HepG2 (cell line): ENCODE results near the gene CTNND1. TPM values are rescaled to one million over a fixed set of nuclear protein-coding genes. Genes with fewer than 3 reads are reported as not detected.

Source experiments
- AHR ChIP-seq: IDR thresholded peaks from 2 replicates; pipeline ENCODE4 v1.6.1; 2018; ENCODE audit warnings: missing genetic modification reagents, missing compliant biosample characterization
- ELF3 ChIP-seq: IDR thresholded peaks from 2 replicates; pipeline ENCODE4 v1.6.1; 2016; ENCODE audit warnings: missing genetic modification reagents, missing compliant biosample characterization
- FOXK2 ChIP-seq: fragments of 450-650 bp; IDR thresholded peaks from 2 replicates; pipeline ENCODE4 v1.6.1; 2016
- HNRNPUL1 ChIP-seq: fragments of 200-400 bp; formaldehyde crosslinking; IDR thresholded peaks from 2 replicates; pipeline ENCODE4 v1.6.1; 2017; ENCODE audit warnings: low read depth, mild to moderate bottlenecking, low read length, moderate library complexity
- HOXA7 ChIP-seq: sonication (generic); formaldehyde crosslinking; IDR thresholded peaks from 2 replicates; pipeline ENCODE4 v1.8.1; 2022; ENCODE audit warnings: mild to moderate bottlenecking, missing genetic modification reagents, moderate library complexity
- LRRFIP1 ChIP-seq: sonication (generic); formaldehyde crosslinking; conservative IDR thresholded peaks from 2 replicates; pipeline ENCODE4 v1.4.0; 2020; ENCODE audit warnings: missing genetic modification reagents
- MTERF4 ChIP-seq: sonication (generic); formaldehyde crosslinking; IDR thresholded peaks from 2 replicates; pipeline ENCODE4 v1.8.0; 2023; ENCODE audit warnings: mild to moderate bottlenecking, missing genetic modification reagents
- MTF2 ChIP-seq: sonication (generic); formaldehyde crosslinking; IDR thresholded peaks from 2 replicates; pipeline ENCODE4 v1.5.0; 2020; ENCODE audit warnings: missing genetic modification reagents, borderline replicate concordance
- PRDM10 ChIP-seq: sonication (generic); formaldehyde crosslinking; IDR thresholded peaks from 2 replicates; pipeline ENCODE4 v1.4.0; 2020; ENCODE audit warnings: low read depth, missing genetic modification reagents
- ZC3H4 ChIP-seq: sonication (generic); formaldehyde crosslinking; IDR thresholded peaks from 2 replicates; pipeline ENCODE4 v1.4.0; 2020; ENCODE audit warnings: missing genetic modification reagents, borderline replicate concordance
- ZNF276 ChIP-seq: sonication (generic); formaldehyde crosslinking; IDR thresholded peaks from 2 replicates; pipeline ENCODE4 v1.4.0; 2020; ENCODE audit warnings: mild to moderate bottlenecking, low read depth, missing genetic modification reagents
- ZNF616 ChIP-seq: sonication (generic); formaldehyde crosslinking; IDR thresholded peaks from 2 replicates; pipeline ENCODE4 v1.5.0; 2020; ENCODE audit warnings: low read depth, mild to moderate bottlenecking, missing genetic modification reagents
- ZNF652 ChIP-seq: IDR thresholded peaks from 2 replicates; pipeline ENCODE4 v1.6.1; 2016; ENCODE audit warnings: low read depth, borderline replicate concordance
- ZNF761 ChIP-seq: sonication (generic); formaldehyde crosslinking; conservative IDR thresholded peaks from 2 replicates; pipeline ENCODE4 v1.4.0; 2020; ENCODE audit warnings: mild to moderate bottlenecking, missing genetic modification reagents
- ZSCAN12 ChIP-seq: sonication (generic); formaldehyde crosslinking; IDR thresholded peaks from 2 replicates; pipeline ENCODE4 v1.9.0; 2021; ENCODE audit warnings: mild to moderate bottlenecking, missing genetic modification reagents
- ZSCAN31 ChIP-seq: sonication (generic); formaldehyde crosslinking; IDR thresholded peaks from 2 replicates; pipeline ENCODE4 v1.5.0; 2020; ENCODE audit warnings: low read depth, mild to moderate bottlenecking, missing genetic modification reagents
- polyA plus RNA-seq, 8 experiments: library from polyadenylated mRNA; depleted of rRNA in 3 of 8; stranded (reverse) in 7 of 8; unstranded in 1 of 8; fragments of >200 nt; fragmentation: Illumina TruSeq in 4 of 8; extraction: Trizol in 4 of 8; gene quantifications; 2 replicates each; pipeline versions ENCODE4 v1.2.1 to v1.2.3, GENCODE V29; 2011 to 2016; ENCODE audit warnings: low read depth in 4 of 8, missing spikeins in 1 of 8, mixed read lengths in 1 of 8; ENCODE audit not compliant: insufficient read depth in 1 of 8
- total RNA-seq, 5 experiments: library from RNA; depleted of rRNA; stranded (reverse); fragments of >200 nt; fragmentation: Illumina TruSeq; extraction: Trizol; gene quantifications; 2 replicates each; pipeline ENCODE4 v1.2.3, GENCODE V29; 2016; ENCODE audit warnings: low read depth in 1 of 5
- TF ChIP-seq, protein P1 (sequence below): sonication (generic); formaldehyde crosslinking; IDR thresholded peaks from 2 replicates; pipeline ENCODE4 v1.8.1; 2023; ENCODE audit warnings: mild to moderate bottlenecking, missing genetic modification reagents

The CTNND1 gene
- total and polyA plus RNA-seq, 2 of the 13 experiments (the other 11 are each of a cell fraction or from before 2014, with no cell fraction given): 117 to 128 TPM

- peak; percentile 98 for TF ChIP-seq PRDM10 (CRISPR knock-in tag)
- no peak for TF ChIP-seq ZNF652
- no peak for TF ChIP-seq MTF2 (CRISPR knock-in tag)
- peak; percentile 88; the same call in 1 of the 2 replicates for TF ChIP-seq ZNF616 (CRISPR knock-in tag)
- no peak for TF ChIP-seq ZC3H4
- TF ChIP-seq HOXA7 (CRISPR knock-in tag): no peak
- TF ChIP-seq, protein P1, sequence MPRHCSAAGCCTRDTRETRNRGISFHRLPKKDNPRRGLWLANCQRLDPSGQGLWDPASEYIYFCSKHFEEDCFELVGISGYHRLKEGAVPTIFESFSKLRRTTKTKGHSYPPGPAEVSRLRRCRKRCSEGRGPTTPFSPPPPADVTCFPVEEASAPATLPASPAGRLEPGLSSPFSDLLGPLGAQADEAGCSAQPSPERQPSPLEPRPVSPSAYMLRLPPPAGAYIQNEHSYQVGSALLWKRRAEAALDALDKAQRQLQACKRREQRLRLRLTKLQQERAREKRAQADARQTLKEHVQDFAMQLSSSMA (CRISPR knock-in tag): 0 out of 2 replicates have a peak, but pooled peaks have one; percentile 31
- TF ChIP-seq HNRNPUL1: no peak
- TF ChIP-seq ZNF276 (CRISPR knock-in tag): no peak
- TF ChIP-seq FOXK2: peak; percentile 61; the same call in 1 of the 2 replicates
- TF ChIP-seq ZSCAN12 (CRISPR knock-in tag): no peak
- TF ChIP-seq ZNF761 (CRISPR knock-in tag): no peak
- TF ChIP-seq MTERF4: peak; percentile 58
- TF ChIP-seq LRRFIP1 (CRISPR knock-in tag): no peak
- peak; percentile 74 for TF ChIP-seq ELF3
- no peak for TF ChIP-seq AHR
- peak; percentile 84; the same call in 1 of the 2 replicates for TF ChIP-seq ZSCAN31 (CRISPR knock-in tag)
These were observed 20.2 kb upstream of the CTNND1 start, which contains the start of gene SELENOH (continued) for GRCh38 chr11:57741132-57742086.
